ENCODE measurements around the gene EID2. TPM values are rescaled to one million over a fixed set of nuclear protein-coding genes. Genes with fewer than 3 reads are reported as not detected.

The EID2 gene
- total RNA-seq, 2 experiments from 2014 or later, result 14.8 to 15.2 TPM

DNA sequence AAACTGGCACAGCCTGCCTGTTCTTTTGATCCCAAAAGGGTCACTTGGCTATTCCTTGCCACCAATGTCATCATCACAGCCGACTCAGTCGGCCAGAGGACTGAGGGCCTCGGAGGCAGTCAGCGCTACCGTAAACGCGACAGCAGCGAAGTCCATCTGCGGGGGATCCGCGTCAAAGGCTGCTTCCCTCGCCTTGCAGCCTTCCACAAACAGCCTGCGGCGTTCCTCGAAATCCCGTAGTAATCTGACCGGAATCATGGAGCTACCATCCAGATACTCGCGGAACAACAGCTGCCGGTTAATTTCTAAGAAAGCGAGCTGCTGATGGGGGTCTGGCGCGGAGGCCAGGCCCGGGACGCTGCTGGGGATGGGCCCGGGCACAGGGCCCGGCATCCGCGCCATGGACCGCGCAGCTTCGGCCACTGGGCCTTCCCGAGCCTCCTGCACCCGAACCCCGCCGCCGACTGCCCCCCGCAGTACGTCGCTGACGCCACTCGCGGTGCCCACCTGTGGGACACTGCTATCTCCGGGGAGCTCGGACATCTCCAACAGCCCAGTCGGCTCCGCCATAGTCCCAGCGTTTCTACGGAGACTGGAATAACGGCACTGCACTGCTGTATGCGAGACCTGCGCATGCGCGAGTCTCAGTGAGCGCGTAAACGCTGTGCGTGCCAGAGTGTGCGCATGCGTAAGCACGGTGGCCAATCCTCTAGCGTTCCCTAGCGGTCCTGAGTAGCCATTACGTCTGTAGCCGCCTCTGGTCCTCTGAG, 7.5 kb downstream of the EID2 start, which contains the start of gene EID2B:
Gene EID2B (minus strand): TSS at position 620 of the 770 bp plus-strand sequence. CDS start 50 bp downstream, at position 570.
- peak; percentile 96 for DNase-seq
- H3K4me3 Mint-ChIP-seq, result peak within 1 kb of the TSS; percentile 92
- H3K27me3 Mint-ChIP-seq, result no peaks in the 10 kb centered on the region
- peaks cover 33% of the 10 kb centered on the region for H3K4me1 Mint-ChIP-seq
- H3K27ac Mint-ChIP-seq, result peak within 1 kb of the TSS; percentile 75
- no peaks in the 10 kb centered on the region for H3K9me3 Mint-ChIP-seq
- ChIA-PET CTCF (interaction anchor here (0.7 to 4.6 kb wide), 20 partner anchors 10 to 412 kb away, joined by 3 to 61 read pairs (median 4); partner anchors contain the start of genes PAF1 and RPS16), POLR2A (interaction anchor here (0.8 to 2.2 kb wide), 13 partner anchors 9 to 141 kb away, joined by 3 to 17 read pairs (median 4); partner anchors contain the start of genes RPS16 and SUPT5H)
- H3K36me3 Mint-ChIP-seq (ENCODE audit: low read depth), result peaks cover 9% of the 10 kb centered on the region

DNA sequence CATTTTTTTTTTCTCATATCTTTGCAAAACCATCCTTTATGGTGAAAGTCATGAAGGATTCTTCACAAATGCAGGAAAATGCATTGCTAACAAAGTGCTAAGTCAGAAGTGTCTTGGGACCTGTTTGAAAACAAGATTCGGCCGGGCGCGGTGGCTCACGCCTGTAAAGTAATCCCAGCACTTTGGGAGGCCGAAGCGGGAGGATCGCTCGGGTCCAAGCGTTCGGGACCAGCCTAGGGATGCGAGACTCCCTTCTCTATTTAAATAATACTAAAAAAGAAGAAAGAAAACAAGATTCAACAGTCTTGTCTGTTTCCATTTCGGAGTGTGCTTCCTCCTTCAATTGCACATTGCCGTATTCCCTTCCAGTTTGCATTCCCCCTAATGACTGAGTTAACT, 8.1 kb downstream of the EID2 start:
- Mint-ChIP-seq H3K4me1 (peaks cover 31% of the 10 kb centered on the region), H3K36me3 (ENCODE audit: low read depth) (peaks cover 8% of the 10 kb centered on the region), H3K27me3 (no peaks in the 10 kb centered on the region), H3K27ac (peak overlapping the region; percentile 69), H3K9me3 (no peaks in the 10 kb centered on the region), H3K4me3 (peak overlapping the region; percentile 92)
- DNase-seq, result no peak
- ChIA-PET POLR2A (interaction anchor here (0.8 to 2.2 kb wide), 12 partner anchors 10 to 142 kb away, joined by 3 to 17 read pairs (median 4); partner anchors contain the start of genes RPS16 and SUPT5H), CTCF (interaction anchor here (0.7 to 4.6 kb wide), 14 partner anchors 10 to 197 kb away, joined by 3 to 61 read pairs (median 4); partner anchors contain the start of gene RPS16)

GRCh38 chr19:39525205-39525604, 14.8 kb downstream of the EID2 start:
- no peak overlapping the region for H3K27ac Mint-ChIP-seq
- H3K27me3 Mint-ChIP-seq, result no peaks in the 10 kb centered on the region
- peaks cover 5% of the 10 kb centered on the region for H3K4me1 Mint-ChIP-seq
- peaks cover 5% of the 10 kb centered on the region for H3K36me3 Mint-ChIP-seq (ENCODE audit: low read depth)
- POLR2A ChIA-PET, result interaction anchor here (0.6 kb wide), 1 partner anchor 80 kb away, joined by 3 read pairs; the partner anchor contains the start of gene SUPT5H
- no peaks in the 10 kb centered on the region for H3K9me3 Mint-ChIP-seq
- no peak for DNase-seq
- CTCF ChIA-PET, result interaction anchor here (1.1 to 2.6 kb wide), 2 partner anchors 22 to 85 kb away, joined by 4 to 10 read pairs; no protein-coding TSS in a partner anchor
- no peak overlapping the region for H3K4me3 Mint-ChIP-seq

GRCh38 chr19:39524495-39524894, 15.5 kb downstream of the EID2 start:
- H3K9me3 Mint-ChIP-seq, result no peaks in the 10 kb centered on the region
- no peaks in the 10 kb centered on the region for H3K27me3 Mint-ChIP-seq
- CTCF ChIA-PET, result interaction anchor here (2.6 kb wide), 1 partner anchor 84 kb away, joined by 10 read pairs; no protein-coding TSS in a partner anchor
- H3K27ac Mint-ChIP-seq, result no peak overlapping the region
- H3K36me3 Mint-ChIP-seq (ENCODE audit: low read depth), result peaks cover 5% of the 10 kb centered on the region
- peaks cover 4% of the 10 kb centered on the region for H3K4me1 Mint-ChIP-seq
- no peak overlapping the region for H3K4me3 Mint-ChIP-seq
- POLR2A ChIA-PET, result interaction anchor here (0.6 kb wide), 1 partner anchor 79 kb away, joined by 3 read pairs; the partner anchor contains the start of gene SUPT5H
- DNase-seq, result no peak

DNA sequence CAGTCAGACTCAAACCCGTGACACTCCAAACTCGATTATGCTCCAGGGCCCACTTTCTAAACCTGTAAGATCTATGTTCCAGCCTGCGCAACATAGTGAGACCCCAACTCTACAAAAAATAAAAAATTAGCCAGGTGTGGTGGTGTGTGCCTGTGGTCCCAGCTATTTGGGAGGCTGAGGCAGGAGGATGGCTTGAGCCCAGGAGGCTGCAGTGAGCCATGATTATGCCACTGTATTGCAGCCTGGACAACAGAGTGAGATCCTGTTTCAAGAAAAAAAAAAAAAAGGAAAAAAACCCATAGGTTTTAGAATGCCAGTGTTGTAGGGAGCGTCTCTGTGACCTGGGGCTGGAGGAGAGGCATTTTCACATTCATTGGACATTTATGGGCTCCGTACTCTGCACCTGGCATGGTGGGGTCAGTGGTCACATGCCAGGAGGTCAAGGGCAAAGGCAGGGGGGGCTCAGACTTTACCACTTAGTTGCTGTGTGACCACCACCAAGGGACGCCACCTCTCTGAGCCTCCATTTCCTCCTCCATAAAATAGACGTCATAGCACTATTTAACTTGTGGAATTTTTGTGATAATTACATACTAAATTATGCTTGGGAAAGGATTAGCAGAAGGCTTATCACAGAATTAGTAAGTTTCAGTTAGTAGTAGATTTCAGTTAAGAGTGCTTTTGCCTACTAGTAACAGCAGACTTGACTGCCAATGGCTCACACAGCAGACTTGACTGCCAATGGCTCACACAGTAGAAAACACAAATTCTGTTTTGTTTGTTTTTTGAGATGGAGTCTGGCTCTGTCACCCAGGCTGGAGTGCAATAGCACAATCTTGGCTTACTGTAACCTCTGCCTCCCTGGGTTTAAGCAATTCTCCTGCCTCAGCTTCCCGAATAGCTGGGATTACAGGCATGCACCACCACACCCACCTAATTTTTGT, 19.1 kb downstream of the EID2 start:
- H3K27me3 Mint-ChIP-seq, result peaks cover 21% of the 10 kb centered on the region
- peaks cover 5% of the 10 kb centered on the region for H3K4me1 Mint-ChIP-seq
- no peaks in the 10 kb centered on the region for H3K9me3 Mint-ChIP-seq
- DNase-seq, result no peak
- no peak overlapping the region for H3K4me3 Mint-ChIP-seq
- ChIA-PET POLR2A (no interaction called here), CTCF (interaction anchor here (2.5 kb wide), 1 partner anchor 12 kb away, joined by 8 read pairs; the partner anchor contains the start of gene EID2B)
- H3K27ac Mint-ChIP-seq, result no peak overlapping the region
- H3K36me3 Mint-ChIP-seq (ENCODE audit: low read depth), result peaks cover 4% of the 10 kb centered on the region

GRCh38 chr19:39518975-39519374, 21.0 kb downstream of the EID2 start:
- Mint-ChIP-seq H3K27ac (no peak overlapping the region), H3K27me3 (peaks cover 31% of the 10 kb centered on the region), H3K9me3 (no peaks in the 10 kb centered on the region), H3K36me3 (ENCODE audit: low read depth) (peaks cover 4% of the 10 kb centered on the region), H3K4me1 (peaks cover 10% of the 10 kb centered on the region), H3K4me3 (no peak overlapping the region)
- POLR2A ChIA-PET, result interaction anchor here (2.5 kb wide), 1 partner anchor 14 kb away, joined by 8 read pairs; the partner anchor contains the start of gene EID2B
- CTCF ChIA-PET, result interaction anchor here (0.5 to 2.5 kb wide), 2 partner anchors 14 to 74 kb away, joined by 3 to 8 read pairs; partner anchors contain the start of genes EID2B and SUPT5H
- DNase-seq, result no peak

GRCh38 chr19:39518458-39518857, 21.5 kb downstream of the EID2 start:
- ChIA-PET CTCF (interaction anchor here (0.6 to 2.5 kb wide), 5 partner anchors 14 to 1175 kb away, joined by 3 to 8 read pairs (median 3); partner anchors contain the start of gene EID2B), POLR2A (interaction anchor here (2.5 kb wide), 1 partner anchor 14 kb away, joined by 8 read pairs; the partner anchor contains the start of gene EID2B)
- no peaks in the 10 kb centered on the region for H3K9me3 Mint-ChIP-seq

GRCh38 chr19:39517432-39517831, 22.5 kb downstream of the EID2 start:
- CTCF ChIA-PET, result interaction anchor here (0.6 to 1.2 kb wide), 3 partner anchors 44 to 104 kb away, joined by 3 read pairs; no protein-coding TSS in a partner anchor
- Mint-ChIP-seq H3K36me3 (ENCODE audit: low read depth) (peaks cover 4% of the 10 kb centered on the region), H3K9me3 (no peaks in the 10 kb centered on the region), H3K27ac (no peak overlapping the region), H3K4me1 (peaks cover 10% of the 10 kb centered on the region), H3K4me3 (no peak overlapping the region), H3K27me3 (peaks cover 43% of the 10 kb centered on the region)
- DNase-seq, result no peak
- POLR2A ChIA-PET, result interaction anchor here (2.5 kb wide), 1 partner anchor 15 kb away, joined by 8 read pairs; the partner anchor contains the start of gene EID2B

More at GRCh38 chr19:39518458-39518857, 21.5 kb downstream of the EID2 start:
- Mint-ChIP-seq H3K27ac (no peak overlapping the region), H3K4me3 (no peak overlapping the region), H3K4me1 (peaks cover 10% of the 10 kb centered on the region), H3K36me3 (ENCODE audit: low read depth) (peaks cover 4% of the 10 kb centered on the region), H3K27me3 (peaks cover 36% of the 10 kb centered on the region)
- no peak for DNase-seq

GRCh38 chr19:39516270-39516669, 23.7 kb downstream of the EID2 start:
- H3K36me3 Mint-ChIP-seq (ENCODE audit: low read depth), result peaks cover 4% of the 10 kb centered on the region
- no peak for DNase-seq
- ChIA-PET POLR2A (no interaction called here), CTCF (interaction anchor here (1.3 kb wide), 1 partner anchor 42 kb away, joined by 3 read pairs; no protein-coding TSS in a partner anchor)
- no peak overlapping the region for H3K27ac Mint-ChIP-seq
- peaks cover 44% of the 10 kb centered on the region for H3K27me3 Mint-ChIP-seq
- peaks cover 10% of the 10 kb centered on the region for H3K4me1 Mint-ChIP-seq
- no peaks in the 10 kb centered on the region for H3K9me3 Mint-ChIP-seq
- no peak overlapping the region for H3K4me3 Mint-ChIP-seq

DNA sequence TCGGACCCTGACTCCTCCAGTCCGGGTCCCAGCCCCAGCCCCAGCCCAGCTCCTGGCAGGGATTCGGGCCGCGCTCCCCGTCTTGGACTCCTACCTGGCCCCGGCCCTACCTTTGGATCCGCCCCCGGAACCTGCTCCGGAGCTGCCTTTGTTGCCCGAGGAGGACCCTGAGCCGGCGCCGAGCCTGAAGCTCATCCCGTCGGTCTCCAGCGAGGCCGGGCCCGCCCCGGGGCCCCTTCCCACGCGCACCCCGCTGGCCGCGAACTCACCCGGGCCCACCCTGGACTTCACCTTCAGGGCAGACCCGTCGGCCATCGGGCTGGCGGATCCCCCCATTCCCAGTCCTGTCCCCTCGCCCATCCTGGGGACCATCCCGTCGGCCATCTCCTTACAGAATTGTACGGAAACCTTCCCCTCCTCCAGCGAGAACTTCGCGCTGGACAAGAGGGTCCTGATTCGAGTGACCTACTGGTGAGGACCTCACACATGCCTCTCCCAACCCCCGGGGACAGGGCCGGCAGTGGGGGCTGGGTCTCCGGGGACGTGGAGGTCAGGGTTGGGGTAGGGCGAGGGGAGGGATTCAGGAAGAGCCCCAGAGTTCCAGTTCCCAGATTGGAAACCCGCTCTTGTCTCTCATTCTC, 24.3 kb downstream of the EID2 start:
- H3K27me3 Mint-ChIP-seq, result peaks cover 44% of the 10 kb centered on the region
- no peak overlapping the region for H3K4me3 Mint-ChIP-seq
- H3K9me3 Mint-ChIP-seq, result no peaks in the 10 kb centered on the region
- ChIA-PET POLR2A (interaction anchor here (1.0 kb wide), 1 partner anchor 17 kb away, joined by 3 read pairs; the partner anchor contains the start of gene EID2B), CTCF (interaction anchor here (1.3 kb wide), 1 partner anchor 42 kb away, joined by 3 read pairs; no protein-coding TSS in a partner anchor)
- H3K27ac Mint-ChIP-seq, result no peak overlapping the region
- H3K36me3 Mint-ChIP-seq (ENCODE audit: low read depth), result peaks cover 4% of the 10 kb centered on the region
- DNase-seq, result no peak
- H3K4me1 Mint-ChIP-seq, result peaks cover 10% of the 10 kb centered on the region

DNA sequence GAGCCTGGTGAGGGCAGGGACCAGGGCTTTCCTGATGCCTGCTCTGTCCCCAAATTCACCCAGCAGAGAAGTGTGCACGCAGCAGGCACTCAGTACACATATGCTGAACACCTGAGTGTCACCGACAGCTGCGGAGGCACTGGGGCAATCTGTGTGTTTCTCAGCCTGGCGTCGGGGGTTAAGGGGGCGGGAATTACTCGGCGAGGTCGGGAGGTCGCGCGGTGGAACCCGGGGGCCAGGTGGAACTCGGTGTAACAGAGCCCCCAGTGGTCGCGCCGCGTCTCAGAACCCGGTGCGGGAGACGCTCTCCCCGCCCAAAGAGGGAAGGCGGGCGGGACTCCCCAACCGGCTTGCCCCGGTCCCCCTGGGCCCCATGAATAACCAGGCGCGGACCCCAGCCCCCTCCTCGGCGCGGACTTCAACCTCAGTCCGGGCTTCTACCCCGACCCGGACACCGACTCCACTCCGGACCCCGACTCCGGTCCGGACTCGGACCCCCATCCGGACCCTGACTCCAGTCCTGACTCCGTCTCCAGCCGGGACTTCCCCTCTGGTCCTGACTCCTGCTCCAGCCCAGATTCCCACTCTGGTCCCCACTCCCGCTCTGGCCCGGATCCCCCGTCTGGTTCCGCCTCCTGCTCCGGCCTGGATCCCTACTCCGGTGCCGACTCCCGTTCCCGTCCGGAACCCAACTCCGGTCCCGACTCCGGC, 25.0 kb downstream of the EID2 start, which contains the start of gene SELENOV:
Gene SELENOV (plus strand): TSS at position 300 of the 711 bp plus-strand sequence. CDS start 74 bp downstream, at position 374.
- Mint-ChIP-seq H3K4me1 (peaks cover 10% of the 10 kb centered on the region), H3K27me3 (peaks cover 44% of the 10 kb centered on the region), H3K9me3 (no peaks in the 10 kb centered on the region), H3K4me3 (no peak within 1 kb of the TSS), H3K27ac (no peak within 1 kb of the TSS), H3K36me3 (ENCODE audit: low read depth) (peaks cover 4% of the 10 kb centered on the region)
- DNase-seq, result no peak
- POLR2A ChIA-PET, result interaction anchor here (1.0 to 1.3 kb wide), 2 partner anchors 12 to 17 kb away, joined by 3 to 4 read pairs; partner anchors contain the start of gene EID2B
- CTCF ChIA-PET, result interaction anchor here (1.3 to 1.9 kb wide), 2 partner anchors 12 to 41 kb away, joined by 3 to 9 read pairs; no protein-coding TSS in a partner anchor
